Measurements from ENCODE around the gene ANXA3.
A peak's percentile ranks its signal among the peaks of the same experiment; 100 is the strongest.

Gene ANXA3

GRCh38 chr4:78517050-78517652 lies 34.4 kb upstream of the ANXA3 start:
- DNase-seq: peak; percentile 37
- Histone ChIP-seq H3K79me2 (ENCODE audit: low read length) (no peaks in the 10 kb centered on the region), H3F3A (ENCODE audit: insufficient read depth, low read length) (no peaks in the 10 kb centered on the region), H2AFZ (ENCODE audit: low read length) (no peak overlapping the region), H3K27me3 (replicated peaks; ENCODE audit: insufficient read depth, low read length) (no peaks in the 10 kb centered on the region), H3K4me3 (ENCODE audit: low read length) (no peak overlapping the region), H3K9me2 (replicated peaks; ENCODE audit: insufficient read depth, low read length) (no peaks in the 10 kb centered on the region), H3K9me3 (replicated peaks; ENCODE audit: insufficient read depth, low read length) (no peaks in the 10 kb centered on the region), H3K4me2 (ENCODE audit: low read depth, low read length) (no peak overlapping the region), H4K20me1 (ENCODE audit: insufficient read depth, low read length) (no peaks in the 10 kb centered on the region), H3K4me1 (ENCODE audit: low read length) (no peaks in the 10 kb centered on the region), H3K36me3 (replicated peaks; ENCODE audit: insufficient read depth, low read length) (no peaks in the 10 kb centered on the region), H3K9ac (ENCODE audit: low read length) (no peak overlapping the region), H3K27ac (ENCODE audit: low read length) (no peak overlapping the region)
- no peak for TF ChIP-seq EZH2 (optimal IDR thresholded peaks at IDR 0.05; ENCODE audit: low read depth, low read length)
- TF ChIP-seq, protein P1, sequence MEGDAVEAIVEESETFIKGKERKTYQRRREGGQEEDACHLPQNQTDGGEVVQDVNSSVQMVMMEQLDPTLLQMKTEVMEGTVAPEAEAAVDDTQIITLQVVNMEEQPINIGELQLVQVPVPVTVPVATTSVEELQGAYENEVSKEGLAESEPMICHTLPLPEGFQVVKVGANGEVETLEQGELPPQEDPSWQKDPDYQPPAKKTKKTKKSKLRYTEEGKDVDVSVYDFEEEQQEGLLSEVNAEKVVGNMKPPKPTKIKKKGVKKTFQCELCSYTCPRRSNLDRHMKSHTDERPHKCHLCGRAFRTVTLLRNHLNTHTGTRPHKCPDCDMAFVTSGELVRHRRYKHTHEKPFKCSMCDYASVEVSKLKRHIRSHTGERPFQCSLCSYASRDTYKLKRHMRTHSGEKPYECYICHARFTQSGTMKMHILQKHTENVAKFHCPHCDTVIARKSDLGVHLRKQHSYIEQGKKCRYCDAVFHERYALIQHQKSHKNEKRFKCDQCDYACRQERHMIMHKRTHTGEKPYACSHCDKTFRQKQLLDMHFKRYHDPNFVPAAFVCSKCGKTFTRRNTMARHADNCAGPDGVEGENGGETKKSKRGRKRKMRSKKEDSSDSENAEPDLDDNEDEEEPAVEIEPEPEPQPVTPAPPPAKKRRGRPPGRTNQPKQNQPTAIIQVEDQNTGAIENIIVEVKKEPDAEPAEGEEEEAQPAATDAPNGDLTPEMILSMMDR (IDR thresholded peaks at IDR 0.05; ENCODE audit: low read length): peak; percentile 62

- H3K4me2 ChIP-seq (ENCODE audit: low read depth, low read length): no peak overlapping the region
- no peaks in the 10 kb centered on the region for H3K4me1 ChIP-seq (ENCODE audit: low read length)
- no peaks in the 10 kb centered on the region for H3K9me3 ChIP-seq (replicated peaks; ENCODE audit: insufficient read depth, low read length)
- DNase-seq: no peak
- H3K79me2 ChIP-seq (ENCODE audit: low read length): no peaks in the 10 kb centered on the region
- H3K27ac ChIP-seq (ENCODE audit: low read length): no peak overlapping the region
- H3K9me2 ChIP-seq (replicated peaks; ENCODE audit: insufficient read depth, low read length): no peaks in the 10 kb centered on the region
- no peaks in the 10 kb centered on the region for H3F3A ChIP-seq (ENCODE audit: insufficient read depth, low read length)
- no peak overlapping the region for H3K9ac ChIP-seq (ENCODE audit: low read length)
- no peak for TF ChIP-seq EZH2phosphoT487 (IDR thresholded peaks at IDR 0.05; ENCODE audit: low read length)
- no peak for TF ChIP-seq EZH2 (optimal IDR thresholded peaks at IDR 0.05; ENCODE audit: low read depth, low read length)
- TF ChIP-seq, protein P1 (IDR thresholded peaks at IDR 0.05; ENCODE audit: low read length): no peak
- H3K27me3 ChIP-seq (replicated peaks; ENCODE audit: insufficient read depth, low read length): no peaks in the 10 kb centered on the region
- H3K4me3 ChIP-seq (ENCODE audit: low read length): no peak overlapping the region
- H2AFZ ChIP-seq (ENCODE audit: low read length): no peak overlapping the region
- H4K20me1 ChIP-seq (ENCODE audit: insufficient read depth, low read length): no peaks in the 10 kb centered on the region
- H3K36me3 ChIP-seq (replicated peaks; ENCODE audit: insufficient read depth, low read length): no peaks in the 10 kb centered on the region
Measured at GRCh38 chr4:78518561-78518960, 33.0 kb upstream of the ANXA3 start.

DNA sequence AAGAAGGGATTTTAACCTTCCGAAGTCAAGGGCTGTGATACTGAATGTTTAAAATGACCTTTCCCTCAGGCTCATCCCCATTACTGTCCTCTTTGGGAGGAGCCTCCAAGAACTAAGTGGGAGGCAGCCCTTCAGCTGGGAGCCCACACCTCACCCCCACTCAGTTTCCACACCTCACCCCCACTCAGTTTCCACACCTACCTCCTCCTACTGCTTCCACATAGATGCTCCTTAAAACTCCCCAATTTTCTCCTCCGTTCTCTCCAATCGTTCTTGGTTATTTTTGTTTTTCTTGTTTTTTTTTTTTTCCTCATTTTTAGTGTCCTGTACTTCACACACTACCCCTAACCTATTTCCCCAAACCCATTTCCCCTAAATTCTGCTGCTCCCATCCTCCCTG lies 31.6 kb upstream of the ANXA3 start:
- Histone ChIP-seq H3K27me3 (replicated peaks; ENCODE audit: insufficient read depth, low read length) (no peaks in the 10 kb centered on the region), H3K4me1 (ENCODE audit: low read length) (no peaks in the 10 kb centered on the region), H3K4me2 (ENCODE audit: low read depth, low read length) (no peak overlapping the region), H3K36me3 (replicated peaks; ENCODE audit: insufficient read depth, low read length) (no peaks in the 10 kb centered on the region), H3K4me3 (ENCODE audit: low read length) (no peak overlapping the region), H3K27ac (ENCODE audit: low read length) (no peak overlapping the region), H3K79me2 (ENCODE audit: low read length) (no peaks in the 10 kb centered on the region), H3K9me2 (replicated peaks; ENCODE audit: insufficient read depth, low read length) (no peaks in the 10 kb centered on the region), H3K9me3 (replicated peaks; ENCODE audit: insufficient read depth, low read length) (no peaks in the 10 kb centered on the region), H4K20me1 (ENCODE audit: insufficient read depth, low read length) (no peaks in the 10 kb centered on the region), H2AFZ (ENCODE audit: low read length) (no peak overlapping the region), H3F3A (ENCODE audit: insufficient read depth, low read length) (no peaks in the 10 kb centered on the region), H3K9ac (ENCODE audit: low read length) (no peak overlapping the region)
- DNase-seq: no peak
- TF ChIP-seq EZH2 (optimal IDR thresholded peaks at IDR 0.05; ENCODE audit: low read depth, low read length) (no peak), EZH2phosphoT487 (IDR thresholded peaks at IDR 0.05; ENCODE audit: low read length) (no peak)
- TF ChIP-seq, protein P1 (IDR thresholded peaks at IDR 0.05; ENCODE audit: low read length): no peak
